GM20000 (cell line): ENCODE results near the gene GPBP1.

Experiments
- DNase-seq: peaks from one replicate; pipeline ENCODE4 v3.0.0; 2012; ENCODE audit warnings: low spot score
- CTCF ChIP-seq: IDR thresholded peaks from 2 replicates; pipeline ENCODE4 v1.5.1; 2012; ENCODE audit warnings: mild to moderate bottlenecking, control low read depth; ENCODE audit errors: extremely low read depth, missing control alignments

GPBP1 gene

DNA sequence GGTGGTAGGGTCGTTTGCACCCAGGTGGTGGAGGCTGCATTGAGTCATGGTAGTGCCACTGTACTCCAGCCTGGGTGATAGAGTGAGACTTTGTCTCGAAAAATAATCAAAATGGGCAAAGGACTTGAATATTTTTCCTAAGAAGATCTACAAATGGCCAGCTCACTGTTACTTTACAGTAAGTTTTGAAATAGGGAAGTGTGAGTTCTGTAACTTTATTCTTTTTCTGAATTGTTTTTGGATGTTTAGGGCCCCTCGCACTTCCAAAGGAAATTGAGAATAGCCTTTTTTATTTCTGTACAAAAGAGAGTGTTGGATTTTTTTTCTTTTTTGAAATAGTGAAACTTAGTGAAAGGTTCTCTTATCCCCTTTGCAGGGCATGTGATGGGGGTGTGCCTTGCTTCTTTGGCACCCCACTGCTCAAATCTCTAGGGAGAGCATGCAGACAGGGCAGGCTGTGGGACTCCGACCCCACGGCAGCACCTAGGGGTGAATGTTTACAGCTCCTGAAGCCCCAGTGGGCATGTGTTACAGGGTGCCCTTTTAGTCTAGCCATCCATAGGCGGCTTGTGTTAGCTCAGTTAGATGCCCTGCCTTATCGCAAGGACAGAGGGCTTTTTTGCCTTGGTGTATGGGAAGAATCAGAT lies 33.3 kb downstream of the GPBP1 start:
- TF ChIP-seq CTCF, result no peak
- no peak for DNase-seq

GRCh38 chr5:57207681-57208080 lies 33.8 kb downstream of the GPBP1 start:
- TF ChIP-seq CTCF, result no peak
- no peak for DNase-seq

DNA sequence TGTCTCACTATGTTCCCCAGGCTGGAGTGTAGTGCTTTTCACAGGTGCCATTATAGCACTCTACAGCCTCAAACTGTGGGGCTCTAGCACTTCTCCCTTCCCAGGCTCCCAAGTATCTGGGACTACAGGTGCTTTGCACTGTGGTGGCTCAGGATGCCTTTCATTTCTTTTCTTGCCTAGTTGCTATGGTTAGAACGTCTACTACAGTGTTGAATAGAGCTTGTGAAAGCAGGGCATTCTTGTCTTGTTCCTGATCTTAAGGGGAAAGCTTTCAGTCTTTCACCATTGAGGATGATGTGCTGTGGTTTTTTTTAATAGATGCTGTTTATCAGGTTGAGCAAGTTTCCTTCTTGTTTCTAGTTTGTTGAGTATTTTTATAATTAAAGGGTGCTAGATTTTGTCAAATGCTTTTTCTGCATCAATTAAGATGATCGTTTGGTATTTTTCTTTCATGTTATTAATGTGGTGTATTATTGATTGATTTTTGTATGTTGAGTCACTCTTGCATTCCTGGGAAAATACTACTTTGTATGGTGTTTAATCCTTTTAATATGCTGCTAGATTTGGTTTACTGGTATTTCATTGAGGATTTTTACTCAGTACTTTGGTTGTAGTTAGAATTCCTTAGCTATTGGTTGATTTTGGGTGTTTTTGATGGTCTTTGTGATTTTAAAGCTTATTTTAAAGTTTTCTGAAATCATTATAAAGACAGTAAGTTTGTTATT lies 35.6 kb downstream of the GPBP1 start:
- no peak for DNase-seq
- TF ChIP-seq CTCF, result no peak

DNA sequence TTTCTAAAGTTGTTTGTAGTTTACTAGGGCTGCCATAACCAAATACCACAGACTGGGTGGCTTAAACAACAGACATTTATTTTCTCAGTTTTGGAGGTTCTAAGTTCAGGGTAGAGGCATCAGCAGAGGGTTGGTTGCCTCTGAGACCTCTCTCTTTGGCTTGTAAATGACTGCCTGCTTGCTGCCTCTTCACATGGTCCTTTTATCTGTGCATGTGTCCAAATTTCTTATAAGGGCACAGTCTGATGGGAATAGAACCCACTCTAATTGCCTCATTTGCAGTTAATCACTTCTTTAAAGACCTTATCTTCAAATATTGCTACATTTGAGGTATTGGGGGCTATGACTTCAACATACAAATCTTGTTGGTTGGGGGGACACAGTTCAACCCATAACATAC lies 36.8 kb downstream of the GPBP1 start:
- no peak for TF ChIP-seq CTCF
- no peak for DNase-seq

DNA sequence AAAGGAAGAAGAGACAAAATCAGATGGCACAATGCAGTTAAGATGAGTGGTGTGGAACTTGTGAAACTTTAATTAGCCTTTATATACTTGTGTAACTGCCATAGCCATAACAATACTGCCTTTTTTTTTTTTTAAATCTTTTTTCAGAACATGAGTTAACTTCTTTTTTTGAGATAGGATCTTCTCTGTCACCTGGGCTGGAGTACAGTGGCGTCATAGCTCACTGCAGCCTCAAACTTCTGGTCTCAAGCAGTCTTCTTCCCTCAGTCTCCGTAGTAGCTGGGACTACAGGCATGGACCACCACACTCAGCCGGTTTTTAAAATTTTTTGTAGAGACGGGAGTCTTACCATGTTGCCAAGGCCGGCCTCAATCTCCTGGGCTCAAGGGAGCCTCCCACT lies 37.2 kb downstream of the GPBP1 start:
- DNase-seq, result no peak
- TF ChIP-seq CTCF, result no peak

GRCh38 chr5:57215629-57216195 lies 41.9 kb downstream of the GPBP1 start:
- no peak for DNase-seq

More at GRCh38 chr5:57215629-57216195, 41.9 kb downstream of the GPBP1 start:
- no peak for TF ChIP-seq CTCF
